ENCODE measurements around the gene NR2C1.

Gene NR2C1

DNA sequence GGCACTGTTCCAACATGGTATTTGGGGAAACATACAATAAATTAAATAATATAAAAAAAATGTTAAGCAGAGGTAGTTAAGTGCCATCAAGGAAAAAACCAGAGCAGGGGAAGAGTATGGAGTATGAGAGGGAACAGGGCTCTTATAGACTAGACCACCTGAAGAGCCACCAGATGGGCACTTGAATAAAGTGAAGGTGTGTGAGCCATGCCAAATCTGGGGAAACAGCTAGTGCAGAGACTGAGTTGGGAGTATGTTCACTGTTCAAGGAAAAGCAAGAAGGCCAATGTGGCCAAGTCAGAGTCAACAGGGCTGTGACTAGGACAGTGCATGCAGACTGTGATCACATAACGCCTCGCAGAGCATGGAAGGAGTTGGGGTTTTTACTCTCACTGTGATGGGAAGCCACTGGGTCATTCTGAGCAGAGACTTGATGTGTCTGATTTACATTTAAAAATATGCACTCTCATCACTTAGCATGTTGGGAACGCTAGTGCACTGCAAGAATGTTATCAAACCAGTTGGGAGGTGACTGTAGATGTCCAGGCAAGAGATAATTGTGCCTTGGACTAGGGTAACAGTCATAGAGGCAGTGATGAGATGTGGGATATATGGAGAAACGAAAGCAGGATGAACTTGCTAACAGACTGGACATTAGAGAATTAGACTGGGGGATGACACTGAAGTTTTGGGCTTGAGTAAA lies 95.5 kb downstream of the NR2C1 start:
- H3K4me1 ChIP-seq (ENCODE audit: control insufficient read depth, insufficient read depth, low read length) = peaks cover 5% of the 10 kb centered on the region
- no peaks in the 10 kb centered on the region for H3K27me3 ChIP-seq (ENCODE audit: control insufficient read depth, insufficient read depth, low read length)
- no peaks in the 10 kb centered on the region for H3K9me3 ChIP-seq (ENCODE audit: control insufficient read depth, insufficient read depth, low read length)
- H3K36me3 ChIP-seq (ENCODE audit: control insufficient read depth, insufficient read depth, low read length) = no peaks in the 10 kb centered on the region
- H3K9ac ChIP-seq (ENCODE audit: low read depth, low read length) = no peak overlapping the region
- no peak overlapping the region for H3K4me3 ChIP-seq (ENCODE audit: low read depth, low read length)

DNA sequence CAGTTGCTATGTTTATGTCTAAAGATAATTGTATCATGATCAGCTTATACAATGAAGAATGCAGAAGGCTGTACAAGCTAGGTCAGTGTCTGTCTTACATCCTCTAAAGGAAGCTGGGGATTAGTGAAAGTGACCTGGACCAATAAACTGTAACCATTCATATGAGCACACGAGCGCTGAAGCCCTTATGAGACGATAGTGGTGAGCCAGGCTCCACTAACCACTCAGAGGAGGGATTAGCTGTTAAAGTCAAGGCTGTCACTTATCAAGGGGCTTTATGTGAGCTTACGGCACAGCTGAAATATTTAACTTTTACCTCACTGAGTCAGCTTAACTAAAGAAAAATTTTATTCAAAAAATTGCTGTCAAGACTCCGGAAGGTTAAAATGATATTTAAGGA lies 100.2 kb downstream of the NR2C1 start:
- Histone ChIP-seq H3K4me3 (ENCODE audit: low read depth, low read length) (no peak overlapping the region), H3K9me3 (ENCODE audit: control insufficient read depth, insufficient read depth, low read length) (no peaks in the 10 kb centered on the region), H3K4me1 (ENCODE audit: control insufficient read depth, insufficient read depth, low read length) (peaks cover 4% of the 10 kb centered on the region), H3K9ac (ENCODE audit: low read depth, low read length) (no peak overlapping the region), H3K27me3 (ENCODE audit: control insufficient read depth, insufficient read depth, low read length) (no peaks in the 10 kb centered on the region), H3K36me3 (ENCODE audit: control insufficient read depth, insufficient read depth, low read length) (no peaks in the 10 kb centered on the region)

DNA sequence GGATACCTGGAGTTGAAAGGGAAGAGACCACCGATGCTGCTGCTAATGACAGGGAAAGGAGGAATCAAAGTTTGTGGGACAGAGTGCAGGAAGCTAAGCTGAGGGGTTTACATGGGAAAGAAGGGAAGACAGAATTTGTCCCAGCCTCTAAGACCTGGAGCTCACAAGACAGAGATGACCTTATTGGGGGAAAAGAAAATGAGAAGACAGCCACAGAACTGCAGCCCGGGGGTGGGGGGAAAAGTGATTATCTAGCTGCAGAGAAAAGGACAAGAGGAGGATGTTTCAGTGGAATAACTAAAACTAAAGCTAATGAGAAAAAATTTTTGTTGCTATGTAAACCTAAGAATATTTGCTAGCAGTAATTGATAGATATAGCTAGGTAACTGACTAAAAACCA lies 100.6 kb downstream of the NR2C1 start:
- Histone ChIP-seq H3K9ac (ENCODE audit: low read depth, low read length) (no peak overlapping the region), H3K36me3 (ENCODE audit: control insufficient read depth, insufficient read depth, low read length) (no peaks in the 10 kb centered on the region), H3K9me3 (ENCODE audit: control insufficient read depth, insufficient read depth, low read length) (no peaks in the 10 kb centered on the region), H3K4me1 (ENCODE audit: control insufficient read depth, insufficient read depth, low read length) (peaks cover under 1% of the 10 kb centered on the region), H3K27me3 (ENCODE audit: control insufficient read depth, insufficient read depth, low read length) (no peaks in the 10 kb centered on the region), H3K4me3 (ENCODE audit: low read depth, low read length) (no peak overlapping the region)

DNA sequence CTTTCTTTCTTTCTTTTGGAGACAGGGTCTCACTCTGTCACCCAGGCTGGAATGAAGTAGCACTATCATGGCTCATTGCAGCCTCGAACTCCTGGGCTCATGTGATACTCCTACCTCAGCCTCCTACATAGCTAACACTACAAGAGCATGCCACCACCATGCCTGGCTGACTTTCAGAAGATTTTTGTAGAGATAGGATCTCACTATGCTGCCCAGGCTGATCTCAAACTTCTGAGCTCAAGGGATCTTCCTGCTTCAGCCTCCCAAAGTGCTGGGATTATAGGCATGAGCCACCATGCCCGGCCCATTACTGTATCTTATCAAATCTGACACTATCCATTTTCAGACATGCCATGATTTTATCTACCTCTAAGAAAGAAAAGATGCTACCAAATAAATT lies 101.5 kb downstream of the NR2C1 start:
- Histone ChIP-seq H3K9me3 (ENCODE audit: control insufficient read depth, insufficient read depth, low read length) (no peaks in the 10 kb centered on the region), H3K9ac (ENCODE audit: low read depth, low read length) (no peak overlapping the region), H3K4me3 (ENCODE audit: low read depth, low read length) (no peak overlapping the region), H3K4me1 (ENCODE audit: control insufficient read depth, insufficient read depth, low read length) (no peaks in the 10 kb centered on the region), H3K27me3 (ENCODE audit: control insufficient read depth, insufficient read depth, low read length) (no peaks in the 10 kb centered on the region), H3K36me3 (ENCODE audit: control insufficient read depth, insufficient read depth, low read length) (no peaks in the 10 kb centered on the region)

DNA sequence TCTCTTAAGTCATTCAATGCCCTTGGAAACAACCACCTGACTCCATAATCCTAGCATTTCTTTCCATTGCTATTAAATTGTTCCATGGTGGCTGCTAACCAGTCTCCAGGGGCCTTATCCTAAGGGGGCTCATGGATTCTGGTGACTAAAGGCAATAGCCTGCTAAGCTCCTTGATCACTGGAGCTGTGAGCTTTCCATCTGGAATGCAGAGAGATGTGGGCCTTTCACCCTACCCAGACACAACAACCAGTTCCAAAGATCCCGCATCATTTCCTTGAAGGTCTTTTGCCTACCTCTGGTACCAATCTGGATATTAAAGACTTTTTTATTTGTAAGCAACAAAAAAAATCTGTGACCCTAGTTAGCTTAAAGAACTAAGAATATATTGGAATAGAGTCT lies 102.9 kb downstream of the NR2C1 start:
- Histone ChIP-seq H3K36me3 (ENCODE audit: control insufficient read depth, insufficient read depth, low read length) (no peaks in the 10 kb centered on the region), H3K27me3 (ENCODE audit: control insufficient read depth, insufficient read depth, low read length) (no peaks in the 10 kb centered on the region), H3K9ac (ENCODE audit: low read depth, low read length) (no peak overlapping the region), H3K9me3 (ENCODE audit: control insufficient read depth, insufficient read depth, low read length) (no peaks in the 10 kb centered on the region), H3K4me1 (ENCODE audit: control insufficient read depth, insufficient read depth, low read length) (no peaks in the 10 kb centered on the region), H3K4me3 (ENCODE audit: low read depth, low read length) (no peak overlapping the region)
